Measurements from ENCODE around the gene RLN2. TPM values are rescaled to one million over a fixed set of nuclear protein-coding genes. Genes with fewer than 3 reads are reported as not detected.

RLN2 gene
- not detected in 2 replicates for total RNA-seq

GRCh38 chr9:5303840-5304795, at the start of gene RLN2:
TSS of gene RLN2 (minus strand) at chr9:5304716. CDS start at chr9:5304580, 136 bp downstream.

GRCh38 chr9:5338992-5339981, 34.8 kb upstream of the RLN2 start, which contains the start of gene RLN1:
TSS of gene RLN1 (minus strand) at chr9:5339876. CDS start at chr9:5339746, 130 bp downstream.

Small RNA genes within 50 kb of the gene (small RNA-seq; reads per million reads assigned to genes)
- not detected for gene HMGN2P31

Other genes with a start within 250 kb of the RLN2 start
- gene INSL6, start 119.1 kb downstream of the RLN2 start, total RNA-seq, result not detected in 2 replicates
- gene INSL4, start 73.3 kb downstream of the RLN2 start, total RNA-seq, result not detected in 2 replicates
- gene RLN1, start 35.2 kb upstream of the RLN2 start, total RNA-seq, result not detected in 2 replicates
- 22.9 and 26.1 TPM in 2 replicates for gene PLGRKT, start 133.2 kb upstream of the RLN2 start, total RNA-seq
- gene CD274, start 145.8 kb upstream of the RLN2 start, total RNA-seq, result 0.32 and 0.65 TPM in 2 replicates
- gene PDCD1LG2, start 205.8 kb upstream of the RLN2 start, total RNA-seq, result 8.9 and 9.1 TPM in 2 replicates

Data from articular chondrocyte of knee joint (primary cell).